H9 (cell line): ENCODE data around the gene PXDC1. TPM values are rescaled to one million over a fixed set of nuclear protein-coding genes. Genes with fewer than 3 reads are reported as not detected.

ENCODE experiments used
- DNase-seq: peaks from one replicate; pipeline ENCODE4 v3.0.0-alpha.2; 2017
- H2AFZ ChIP-seq: one replicate; pipeline ENCODE4 v1.6.1; 2013; ENCODE audit warnings: mild to moderate bottlenecking, low read length, control low read depth, moderate library complexity
- H2AK5ac ChIP-seq: 2 replicates; pipeline ENCODE4 v1.6.1; 2013; ENCODE audit warnings: low read length, control low read depth, mixed read lengths; ENCODE audit not compliant: insufficient read length
- H2BK120ac ChIP-seq: one replicate; pipeline ENCODE4 v1.6.1; 2013; ENCODE audit warnings: low read depth, mild to moderate bottlenecking, low read length, control low read depth, inconsistent platforms; ENCODE audit not compliant: poor library complexity, severe bottlenecking
- H2BK12ac ChIP-seq: 2 replicates; pipeline ENCODE4 v1.6.1; 2013; ENCODE audit warnings: low read length, control low read depth, mixed read lengths, low read depth; ENCODE audit not compliant: insufficient read length
- H2BK15ac ChIP-seq: 2 replicates; pipeline ENCODE4 v1.6.1; 2013; ENCODE audit warnings: low read depth, low read length, control low read depth
- H2BK20ac ChIP-seq: one replicate; pipeline ENCODE4 v1.6.1; 2013; ENCODE audit warnings: low read depth, mild to moderate bottlenecking, low read length, control low read depth, inconsistent platforms; ENCODE audit not compliant: poor library complexity, severe bottlenecking
- H2BK5ac ChIP-seq: 2 replicates; pipeline ENCODE4 v1.6.1; 2013; ENCODE audit warnings: low read length, control low read depth, mixed read lengths; ENCODE audit not compliant: insufficient read length
- H3K14ac ChIP-seq: 2 replicates; pipeline ENCODE4 v1.6.1; 2013; ENCODE audit warnings: low read length, control low read depth; ENCODE audit not compliant: insufficient read depth
- H3K18ac ChIP-seq: 2 replicates; pipeline ENCODE4 v1.6.1; 2013; ENCODE audit warnings: low read depth, mild to moderate bottlenecking, mixed read lengths, low read length, control low read depth; ENCODE audit not compliant: insufficient read length
- H3K23ac ChIP-seq: 2 replicates; pipeline ENCODE4 v1.6.1; 2013; ENCODE audit warnings: low read length, control low read depth, mixed read lengths, low read depth; ENCODE audit not compliant: insufficient read length
- H3K23me2 ChIP-seq: 2 replicates; pipeline ENCODE4 v1.6.1; 2013; ENCODE audit warnings: low read depth, mild to moderate bottlenecking, mixed read lengths, low read length, control low read depth; ENCODE audit not compliant: insufficient read length, poor library complexity, severe bottlenecking
- H3K27ac ChIP-seq: 2 replicates; pipeline ENCODE4 v1.5.1; 2013; ENCODE audit warnings: low read length, control low read depth, mixed read lengths, low read depth; ENCODE audit not compliant: insufficient read length
- H3K27me3 ChIP-seq: 2 replicates; pipeline ENCODE4 v1.6.1; 2013; ENCODE audit warnings: low read length, control low read depth, inconsistent platforms; ENCODE audit not compliant: insufficient read depth
- H3K4ac ChIP-seq: 2 replicates; pipeline ENCODE4 v1.6.1; 2013; ENCODE audit warnings: low read depth, mild to moderate bottlenecking, control low read depth, inconsistent platforms, low read length, moderate library complexity
- H3K4me1 ChIP-seq: 2 replicates; pipeline ENCODE4 v1.6.1; 2013; ENCODE audit warnings: low read length, control low read depth, inconsistent platforms; ENCODE audit not compliant: insufficient read depth
- H3K4me2 ChIP-seq: 2 replicates; pipeline ENCODE4 v1.6.1; 2013; ENCODE audit warnings: low read length, control low read depth, mixed read lengths; ENCODE audit not compliant: insufficient read length, insufficient read depth
- H3K56ac ChIP-seq: 2 replicates; pipeline ENCODE4 v1.6.1; 2013; ENCODE audit warnings: low read depth, mild to moderate bottlenecking, mixed read lengths, low read length, control low read depth; ENCODE audit not compliant: insufficient read length
- H3K79me1 ChIP-seq: 2 replicates; pipeline ENCODE4 v1.6.1; 2013; ENCODE audit warnings: low read depth, mild to moderate bottlenecking, moderate library complexity, low read length, control low read depth, inconsistent platforms; ENCODE audit not compliant: insufficient read depth, poor library complexity, severe bottlenecking
- H3K79me2 ChIP-seq: 2 replicates; pipeline ENCODE4 v1.6.1; 2013; ENCODE audit warnings: low read length, control low read depth, inconsistent platforms; ENCODE audit not compliant: insufficient read depth
- H3K9ac ChIP-seq: 2 replicates; pipeline ENCODE4 v1.6.1; 2013; ENCODE audit warnings: low read length, control low read depth, mixed read lengths; ENCODE audit not compliant: insufficient read length; ENCODE audit errors: extremely low read depth
- H3K9me3 ChIP-seq: one replicate; pipeline ENCODE4 v1.6.1; 2013; ENCODE audit warnings: low read depth, low read length, inconsistent platforms; ENCODE audit not compliant: control insufficient read depth
- H3T11ph ChIP-seq: one replicate; pipeline ENCODE4 v1.6.1; 2013; ENCODE audit warnings: mild to moderate bottlenecking, low read length, control low read depth, inconsistent platforms
- H4K20me1 ChIP-seq: one replicate; pipeline ENCODE4 v1.6.1; 2013; ENCODE audit not compliant: control insufficient read depth, insufficient read length, insufficient read depth
- H4K5ac ChIP-seq: 2 replicates; pipeline ENCODE4 v1.6.1; 2013; ENCODE audit warnings: low read depth, mild to moderate bottlenecking, mixed read lengths, low read length, control low read depth; ENCODE audit not compliant: insufficient read length
- H4K8ac ChIP-seq: replicated peaks from 2 replicates; pipeline ENCODE4 v1.6.1; 2013; ENCODE audit warnings: low read length, control low read depth, mixed read lengths, low read depth; ENCODE audit not compliant: insufficient read length
- H4K91ac ChIP-seq: 2 replicates; pipeline ENCODE4 v1.6.1; 2013; ENCODE audit warnings: low read depth, mild to moderate bottlenecking, moderate library complexity, mixed read lengths, low read length, control low read depth; ENCODE audit not compliant: insufficient read length
- H3K27ac Mint-ChIP-seq, 3 experiments: 2 replicates in 2 of 3; 3 replicates in 1 of 3; pipeline ENCODE4 v1.8.0; 2020 to 2021; ENCODE audit warnings: mixed read lengths in 3 of 3, mild to moderate bottlenecking in 1 of 3, moderate library complexity in 1 of 3
- H3K27me3 Mint-ChIP-seq: 2 replicates; pipeline ENCODE4 v1.8.0; 2021; ENCODE audit warnings: low read depth, mild to moderate bottlenecking, moderate library complexity, mixed read lengths
- H3K36me3 Mint-ChIP-seq, 3 experiments: 2 replicates in 2 of 3; 3 replicates in 1 of 3; pipeline ENCODE4 v1.8.0; 2020 to 2021; ENCODE audit warnings: low read depth in 3 of 3, mixed read lengths in 3 of 3; ENCODE audit not compliant: insufficient read depth in 1 of 3
- H3K4me1 Mint-ChIP-seq, 2 experiments: 2 replicates each; pipeline ENCODE4 v1.8.0; 2020; ENCODE audit warnings: mixed read lengths in 2 of 2
- H3K4me3 Mint-ChIP-seq, 2 experiments: 2 replicates in 1 of 2; 3 replicates in 1 of 2; pipeline ENCODE4 v1.8.0; 2020 to 2021; ENCODE audit warnings: mild to moderate bottlenecking in 2 of 2, mixed read lengths in 2 of 2, moderate library complexity in 1 of 2
- H3K9me3 Mint-ChIP-seq, 2 experiments: 2 replicates in 1 of 2; 3 replicates in 1 of 2; pipeline ENCODE4 v1.8.0; 2020; ENCODE audit warnings: mild to moderate bottlenecking in 2 of 2, mixed read lengths in 2 of 2, moderate library complexity in 1 of 2
- WGBS: extraction: QIAGEN DNeasy Blood & Tissue Kit; methylation state at CpG from one replicate; pipeline ENCODE4 v1.1.7; 2013; ENCODE audit warnings: missing lambda C conversion rate, low lambda C conversion rate, mixed read lengths; ENCODE audit not compliant: insufficient read length; ENCODE audit errors: extremely low coverage; 5-methylcytosine and 5-hydroxymethylcytosine counted together
- total RNA-seq: library from RNA; stranded (reverse); gene quantifications from 2 replicates; pipeline ENCODE4 v1.2.1, GENCODE V29; 2021
- TF ChIP-seq, protein P1 (sequence below): fragments of 200-600 bp; sonication (generic); conservative IDR thresholded peaks from 3 replicates; pipeline ENCODE4 v1.8.0; 2021; ENCODE audit warnings: antibody characterized with exemption, mild to moderate bottlenecking

Gene PXDC1
- total RNA-seq, 1 experiment from 2014 or later, result 3.1 TPM

DNA sequence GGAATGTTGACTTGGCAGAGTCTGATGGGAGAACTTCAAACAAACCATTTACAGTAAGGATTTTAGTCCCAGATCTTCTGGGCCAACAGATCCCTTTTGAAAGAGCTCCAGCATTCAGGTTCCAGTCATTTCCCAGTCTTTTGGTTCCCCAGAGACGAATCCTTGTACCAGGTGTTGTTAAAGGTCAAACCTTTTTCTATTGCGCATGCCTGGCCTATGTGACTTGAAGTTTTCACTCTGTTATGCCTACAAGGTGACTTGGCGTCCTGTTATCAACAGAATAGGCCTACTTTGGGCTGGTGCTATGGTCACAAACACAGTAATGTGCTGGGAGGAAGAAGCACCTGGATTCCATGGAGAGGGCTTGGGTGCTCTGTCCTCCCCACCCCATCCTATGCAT is 52.3 kb downstream of the PXDC1 start:
- TF ChIP-seq, protein P1, sequence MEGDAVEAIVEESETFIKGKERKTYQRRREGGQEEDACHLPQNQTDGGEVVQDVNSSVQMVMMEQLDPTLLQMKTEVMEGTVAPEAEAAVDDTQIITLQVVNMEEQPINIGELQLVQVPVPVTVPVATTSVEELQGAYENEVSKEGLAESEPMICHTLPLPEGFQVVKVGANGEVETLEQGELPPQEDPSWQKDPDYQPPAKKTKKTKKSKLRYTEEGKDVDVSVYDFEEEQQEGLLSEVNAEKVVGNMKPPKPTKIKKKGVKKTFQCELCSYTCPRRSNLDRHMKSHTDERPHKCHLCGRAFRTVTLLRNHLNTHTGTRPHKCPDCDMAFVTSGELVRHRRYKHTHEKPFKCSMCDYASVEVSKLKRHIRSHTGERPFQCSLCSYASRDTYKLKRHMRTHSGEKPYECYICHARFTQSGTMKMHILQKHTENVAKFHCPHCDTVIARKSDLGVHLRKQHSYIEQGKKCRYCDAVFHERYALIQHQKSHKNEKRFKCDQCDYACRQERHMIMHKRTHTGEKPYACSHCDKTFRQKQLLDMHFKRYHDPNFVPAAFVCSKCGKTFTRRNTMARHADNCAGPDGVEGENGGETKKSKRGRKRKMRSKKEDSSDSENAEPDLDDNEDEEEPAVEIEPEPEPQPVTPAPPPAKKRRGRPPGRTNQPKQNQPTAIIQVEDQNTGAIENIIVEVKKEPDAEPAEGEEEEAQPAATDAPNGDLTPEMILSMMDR, result no peak
- Histone ChIP-seq H4K91ac (no peak overlapping the region), H4K20me1 (no peaks in the 10 kb centered on the region), H3K27me3 (no peaks in the 10 kb centered on the region), H3K4me2 (no peak overlapping the region), H2BK15ac (no peak overlapping the region), H3K27ac (no peak overlapping the region), H2BK120ac (no peak overlapping the region), H3K23ac (no peak overlapping the region), H3K14ac (no peak overlapping the region), H3K9me3 (no peaks in the 10 kb centered on the region), H3T11ph (no peak overlapping the region), H3K23me2 (no peaks in the 10 kb centered on the region), H2BK20ac (no peak overlapping the region), H2AFZ (no peak overlapping the region), H3K4me1 (no peaks in the 10 kb centered on the region), H2AK5ac (no peak overlapping the region), H3K4ac (no peak overlapping the region), H3K79me2 (no peaks in the 10 kb centered on the region), H2BK5ac (no peak overlapping the region), H3K56ac (no peak overlapping the region), H3K18ac (no peak overlapping the region), H3K9ac (no peak overlapping the region), H3K79me1 (no peaks in the 10 kb centered on the region), H4K8ac (no peak overlapping the region), H2BK12ac (no peak overlapping the region), H4K5ac (no peak overlapping the region)
- Mint-ChIP-seq H3K36me3 (peaks cover 5 to 20% (median 7%) of the 10 kb centered on the region in 3 experiments; a peak in 5 of 7 replicates), H3K4me3 (no peak overlapping the region), H3K27me3 (peaks cover 4% of the 10 kb centered on the region), H3K4me1 (peaks cover 0 to 8% of the 10 kb centered on the region in 2 experiments; a peak in 1 of 4 replicates), H3K27ac (no peak overlapping the region), H3K9me3 (peaks cover 18 to 19% of the 10 kb centered on the region in 2 experiments)
- no CpG with 5 or more reads among the region's 3 CpGs for WGBS
- no peak for DNase-seq
